ENCODE data around the gene OTUB2.
A peak's percentile ranks its signal among the peaks of the same experiment; 100 is the strongest.

OTUB2 gene

DNA sequence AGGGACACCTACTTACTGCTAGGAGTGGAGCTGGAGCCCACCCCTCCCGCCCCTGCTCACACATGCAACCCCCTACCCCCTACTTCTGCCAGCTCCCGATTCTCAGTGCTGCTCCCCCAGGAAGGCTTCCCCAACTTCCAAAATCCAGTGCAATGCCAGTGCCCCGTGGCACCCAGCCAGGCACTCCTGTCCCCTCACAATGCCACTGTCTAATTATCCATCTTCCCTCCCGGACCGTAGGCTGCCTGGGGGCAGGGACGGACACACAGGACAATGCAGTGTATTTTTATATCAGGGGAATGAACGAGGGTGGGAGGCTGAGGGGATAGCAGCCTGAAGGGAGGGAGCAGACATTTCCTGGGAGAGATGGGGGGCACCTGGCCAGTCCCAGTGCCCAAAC, 12.4 kb downstream of the OTUB2 start:
- H3K4me3 ChIP-seq (ENCODE audit: low read depth, low read length), result no peak overlapping the region
- in situ Hi-C loops (cut with HindIII; ENCODE audit: low sequenced_read_pairs), result no loop called here
- TF ChIP-seq, protein P1, sequence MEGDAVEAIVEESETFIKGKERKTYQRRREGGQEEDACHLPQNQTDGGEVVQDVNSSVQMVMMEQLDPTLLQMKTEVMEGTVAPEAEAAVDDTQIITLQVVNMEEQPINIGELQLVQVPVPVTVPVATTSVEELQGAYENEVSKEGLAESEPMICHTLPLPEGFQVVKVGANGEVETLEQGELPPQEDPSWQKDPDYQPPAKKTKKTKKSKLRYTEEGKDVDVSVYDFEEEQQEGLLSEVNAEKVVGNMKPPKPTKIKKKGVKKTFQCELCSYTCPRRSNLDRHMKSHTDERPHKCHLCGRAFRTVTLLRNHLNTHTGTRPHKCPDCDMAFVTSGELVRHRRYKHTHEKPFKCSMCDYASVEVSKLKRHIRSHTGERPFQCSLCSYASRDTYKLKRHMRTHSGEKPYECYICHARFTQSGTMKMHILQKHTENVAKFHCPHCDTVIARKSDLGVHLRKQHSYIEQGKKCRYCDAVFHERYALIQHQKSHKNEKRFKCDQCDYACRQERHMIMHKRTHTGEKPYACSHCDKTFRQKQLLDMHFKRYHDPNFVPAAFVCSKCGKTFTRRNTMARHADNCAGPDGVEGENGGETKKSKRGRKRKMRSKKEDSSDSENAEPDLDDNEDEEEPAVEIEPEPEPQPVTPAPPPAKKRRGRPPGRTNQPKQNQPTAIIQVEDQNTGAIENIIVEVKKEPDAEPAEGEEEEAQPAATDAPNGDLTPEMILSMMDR (IDR thresholded peaks at IDR 0.05; ENCODE audit: low read depth, low read length), result no peak
- DNase-seq (ENCODE audit: low read depth, low spot score), result no peak

DNA sequence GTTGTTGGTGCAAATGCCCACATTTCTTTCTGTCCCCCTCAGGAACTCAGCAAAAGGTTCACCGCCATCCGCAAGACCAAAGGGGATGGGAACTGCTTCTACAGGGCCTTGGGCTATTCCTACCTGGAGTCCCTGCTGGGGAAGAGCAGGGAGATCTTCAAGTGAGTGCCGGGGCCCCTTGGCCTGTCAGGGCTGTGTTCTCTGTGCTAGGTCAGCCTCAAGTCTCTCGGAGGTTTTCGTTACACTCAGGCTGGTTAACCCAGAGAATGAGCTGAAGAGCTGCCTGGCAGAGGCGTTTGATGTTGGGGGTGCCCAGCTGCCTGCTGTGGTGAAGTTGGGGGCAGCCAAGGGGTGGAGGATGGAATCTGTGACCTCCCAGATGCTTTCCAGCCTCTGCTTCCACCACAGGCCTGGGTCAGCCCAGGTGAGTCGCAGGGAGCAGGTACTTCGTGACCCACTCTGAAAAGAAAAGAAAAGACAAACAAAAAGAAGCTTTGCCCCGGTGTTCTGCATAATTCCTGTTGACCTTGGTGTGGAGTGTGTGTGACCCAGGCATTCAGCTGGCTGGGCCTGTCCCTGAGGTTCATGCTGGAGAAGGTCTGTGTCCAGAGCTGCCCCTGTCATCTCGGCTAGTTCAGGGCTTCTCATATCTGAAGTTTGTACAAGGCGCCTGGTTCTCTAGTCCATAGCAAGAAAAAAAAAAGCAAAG, 12.9 kb downstream of the OTUB2 start:
- in situ Hi-C loops (cut with HindIII; ENCODE audit: low sequenced_read_pairs), result no loop called here
- no peak for DNase-seq (ENCODE audit: low read depth, low spot score)
- TF ChIP-seq, protein P1 (IDR thresholded peaks at IDR 0.05; ENCODE audit: low read depth, low read length), result no peak
- no peak overlapping the region for H3K4me3 ChIP-seq (ENCODE audit: low read depth, low read length)

DNA sequence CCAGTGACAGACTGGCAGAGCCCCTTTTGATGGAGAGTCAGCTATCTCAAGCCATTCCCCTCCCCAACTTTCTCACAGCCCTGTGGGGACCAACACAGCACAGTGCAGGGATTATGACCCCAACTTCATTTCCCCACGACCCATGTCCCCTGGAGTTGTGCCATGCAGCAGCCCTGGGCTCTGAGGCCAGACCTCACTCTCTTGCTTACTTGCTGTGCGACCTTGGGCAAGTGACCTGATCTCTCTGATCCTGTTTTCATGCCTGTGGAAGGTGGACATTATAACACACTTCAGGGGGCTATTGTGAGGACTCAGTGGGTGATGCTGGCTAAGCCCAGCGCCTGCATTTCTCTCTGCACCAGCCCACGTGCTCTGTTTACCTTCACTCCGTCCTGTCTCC, 14.1 kb downstream of the OTUB2 start:
- in situ Hi-C loops (cut with HindIII; ENCODE audit: low sequenced_read_pairs), result no loop called here
- no peak for DNase-seq (ENCODE audit: low read depth, low spot score)
- H3K4me3 ChIP-seq (ENCODE audit: low read depth, low read length), result no peak overlapping the region
- TF ChIP-seq, protein P1 (IDR thresholded peaks at IDR 0.05; ENCODE audit: low read depth, low read length), result no peak

DNA sequence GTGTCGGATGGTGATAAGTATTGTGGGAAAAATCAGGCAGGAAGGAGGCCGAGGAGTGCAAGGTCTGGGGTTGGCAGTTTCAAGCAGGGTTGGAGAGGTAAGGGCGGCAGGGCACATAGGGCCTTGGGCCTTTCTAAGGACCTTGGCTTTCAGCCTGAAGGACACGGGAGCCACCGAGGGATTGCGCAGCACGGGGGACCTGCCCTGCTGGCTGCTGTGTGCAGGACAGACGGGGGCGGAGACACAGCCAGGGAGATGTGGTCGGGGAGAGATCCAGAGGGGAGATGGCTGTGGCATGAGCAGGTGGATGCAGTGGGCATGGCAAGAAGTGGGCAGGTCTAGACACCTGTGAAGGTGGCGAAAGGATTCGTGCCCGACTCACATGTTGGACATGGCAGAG, 14.7 kb downstream of the OTUB2 start:
- in situ Hi-C loops (cut with HindIII; ENCODE audit: low sequenced_read_pairs), result no loop called here
- no peak overlapping the region for H3K4me3 ChIP-seq (ENCODE audit: low read depth, low read length)
- DNase-seq (ENCODE audit: low read depth, low spot score), result no peak
- TF ChIP-seq, protein P1 (IDR thresholded peaks at IDR 0.05; ENCODE audit: low read depth, low read length), result no peak

DNA sequence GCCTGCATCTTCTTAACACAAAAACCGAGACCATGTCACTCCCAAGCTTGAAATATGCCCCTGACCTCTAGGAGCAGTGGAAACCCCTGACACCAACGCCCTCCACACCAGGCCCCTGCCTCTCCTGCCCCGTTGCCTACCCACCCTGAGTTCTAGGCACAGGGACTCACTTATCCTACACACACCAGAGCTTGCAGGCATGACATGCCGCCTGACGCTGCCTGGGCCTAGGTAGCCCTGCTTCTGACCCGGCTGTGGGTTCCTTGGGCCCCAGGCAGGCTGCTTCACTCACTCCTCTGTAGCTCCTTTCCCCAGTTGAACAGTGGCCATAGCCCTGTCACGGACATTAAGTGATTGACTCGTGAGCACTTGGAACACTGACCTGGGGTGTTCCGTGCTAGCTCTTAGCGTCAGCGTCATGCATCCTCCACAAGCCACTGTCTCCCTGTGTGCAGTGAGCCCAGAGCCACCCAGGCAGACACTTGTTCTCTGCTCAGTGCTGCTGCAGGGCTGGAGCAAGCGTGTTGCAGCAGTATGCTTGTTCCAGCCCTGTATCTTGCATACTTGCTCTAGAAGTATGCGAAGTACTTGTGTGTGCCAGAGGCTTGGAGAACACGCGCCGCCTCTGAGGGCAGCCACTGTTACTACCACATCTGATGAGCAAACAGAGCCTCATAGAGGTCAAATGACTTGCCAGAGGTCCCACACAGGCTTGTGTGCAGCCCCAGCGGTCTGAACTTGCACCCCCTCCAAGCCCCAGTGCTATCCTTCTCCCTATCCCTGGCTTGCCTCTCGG, 15.6 kb downstream of the OTUB2 start:
- no peak overlapping the region for H3K4me3 ChIP-seq (ENCODE audit: low read depth, low read length)
- in situ Hi-C loops (cut with HindIII; ENCODE audit: low sequenced_read_pairs), result no loop called here
- TF ChIP-seq, protein P1 (IDR thresholded peaks at IDR 0.05; ENCODE audit: low read depth, low read length), result no peak
- peak; percentile 45 for DNase-seq (ENCODE audit: low read depth, low spot score)

DNA sequence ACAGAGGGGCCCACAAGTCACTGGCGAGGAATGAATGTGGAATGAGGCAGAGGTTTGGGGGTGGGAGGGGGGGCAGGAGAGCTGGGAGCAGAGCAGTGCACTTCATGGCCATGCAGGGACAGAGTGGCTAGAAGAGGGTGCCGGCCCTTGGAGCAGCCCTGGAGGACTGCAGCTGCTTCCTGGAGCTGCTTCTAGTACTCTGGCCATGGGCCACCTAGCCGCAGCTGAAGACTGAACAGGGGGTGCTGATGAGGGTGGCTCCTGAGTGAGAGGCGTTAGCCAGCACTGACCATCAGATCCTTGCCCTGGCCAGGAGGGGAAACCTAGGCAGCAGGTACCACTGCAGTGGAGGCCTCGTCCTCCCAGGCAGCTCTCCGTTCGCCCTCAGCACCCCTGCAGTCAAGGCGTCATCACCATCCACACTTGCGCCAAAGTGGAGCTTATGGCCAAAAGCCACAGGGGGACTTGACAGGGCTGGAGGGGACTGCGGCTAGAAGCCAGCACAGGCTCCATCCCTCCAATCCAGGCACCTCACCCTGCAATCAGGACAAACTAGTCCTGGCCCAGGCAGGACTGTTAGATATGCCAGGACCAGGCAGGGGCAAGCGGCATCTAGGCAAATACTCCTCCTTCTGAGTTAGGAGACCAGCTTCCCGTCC, 16.4 kb downstream of the OTUB2 start:
- DNase-seq (ENCODE audit: low read depth, low spot score), result no peak
- no peak overlapping the region for H3K4me3 ChIP-seq (ENCODE audit: low read depth, low read length)
- TF ChIP-seq, protein P1 (IDR thresholded peaks at IDR 0.05; ENCODE audit: low read depth, low read length), result no peak
- in situ Hi-C loops (cut with HindIII; ENCODE audit: low sequenced_read_pairs), result no loop called here

Data from astrocyte of the spinal cord (primary cell).